ENCODE results near the gene ARHGAP15. TPM values are rescaled to one million over a fixed set of nuclear protein-coding genes. Genes with fewer than 3 reads are reported as not detected.

Gene ARHGAP15
- total RNA-seq, 1 donor from 2014 or later, result 9.1 TPM

DNA sequence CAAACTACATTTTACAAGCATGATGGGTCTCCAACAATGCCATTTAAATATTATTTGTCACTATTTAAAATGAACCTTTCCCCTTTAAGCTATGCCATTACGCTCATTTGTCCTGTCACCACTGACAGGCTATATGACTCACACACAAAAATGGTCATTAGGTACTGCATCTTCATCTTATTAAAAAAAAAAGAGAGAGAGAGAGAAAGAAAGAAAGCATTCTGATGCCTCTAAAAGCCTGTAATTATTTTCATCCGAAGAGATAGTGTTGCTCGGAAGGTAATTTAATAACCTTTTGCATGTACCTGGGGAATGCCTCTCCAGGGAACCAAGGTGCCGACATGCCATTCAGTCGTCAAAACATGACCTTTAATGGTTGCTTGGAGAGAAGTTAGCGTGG lies 226.7 kb downstream of the ARHGAP15 start:
- TF ChIP-seq POLR2AphosphoS5 (IDR thresholded peaks at IDR 0.05; ENCODE audit: insufficient read depth in 1 of 2, low read depth in 1 of 2), result no peak
- TF ChIP-seq, protein P1, sequence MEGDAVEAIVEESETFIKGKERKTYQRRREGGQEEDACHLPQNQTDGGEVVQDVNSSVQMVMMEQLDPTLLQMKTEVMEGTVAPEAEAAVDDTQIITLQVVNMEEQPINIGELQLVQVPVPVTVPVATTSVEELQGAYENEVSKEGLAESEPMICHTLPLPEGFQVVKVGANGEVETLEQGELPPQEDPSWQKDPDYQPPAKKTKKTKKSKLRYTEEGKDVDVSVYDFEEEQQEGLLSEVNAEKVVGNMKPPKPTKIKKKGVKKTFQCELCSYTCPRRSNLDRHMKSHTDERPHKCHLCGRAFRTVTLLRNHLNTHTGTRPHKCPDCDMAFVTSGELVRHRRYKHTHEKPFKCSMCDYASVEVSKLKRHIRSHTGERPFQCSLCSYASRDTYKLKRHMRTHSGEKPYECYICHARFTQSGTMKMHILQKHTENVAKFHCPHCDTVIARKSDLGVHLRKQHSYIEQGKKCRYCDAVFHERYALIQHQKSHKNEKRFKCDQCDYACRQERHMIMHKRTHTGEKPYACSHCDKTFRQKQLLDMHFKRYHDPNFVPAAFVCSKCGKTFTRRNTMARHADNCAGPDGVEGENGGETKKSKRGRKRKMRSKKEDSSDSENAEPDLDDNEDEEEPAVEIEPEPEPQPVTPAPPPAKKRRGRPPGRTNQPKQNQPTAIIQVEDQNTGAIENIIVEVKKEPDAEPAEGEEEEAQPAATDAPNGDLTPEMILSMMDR (IDR thresholded peaks at IDR 0.05), result no peak
- TF ChIP-seq POLR2A (IDR thresholded peaks at IDR 0.05), result no peak
- Histone ChIP-seq H3K9me3 (no peaks in the 10 kb centered on the region), H3K4me3 (no peak overlapping the region), H3K36me3 (no peaks in the 10 kb centered on the region), H3K27ac (no peak overlapping the region), H3K27me3 (no peaks in the 10 kb centered on the region), H3K4me1 (no peaks in the 10 kb centered on the region)
- intact Hi-C loops (cut with DNase I), result no loop called here
- no peak for DNase-seq (ENCODE audit: extremely low spot score in 2 of 2)

DNA sequence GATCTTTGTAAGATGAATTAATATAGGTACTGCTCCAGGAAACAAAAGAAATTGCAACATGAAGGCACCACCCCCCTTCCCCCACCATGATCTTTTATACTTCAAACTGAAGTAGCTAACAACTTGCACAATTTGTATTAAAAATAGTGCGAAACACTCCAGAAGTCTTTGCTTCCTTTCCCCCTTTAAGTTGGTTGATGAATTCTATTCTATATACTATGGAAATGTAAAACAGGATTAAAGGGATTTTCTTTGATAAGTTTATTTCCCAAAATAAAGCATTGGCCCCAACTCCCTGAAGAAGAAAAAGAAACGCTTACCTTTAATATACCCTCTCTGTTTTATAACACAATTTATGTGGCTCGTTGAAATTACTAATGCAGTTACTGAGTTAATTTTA lies 227.1 kb downstream of the ARHGAP15 start:
- H3K4me3 ChIP-seq, result no peak overlapping the region
- intact Hi-C loops (cut with DNase I), result no loop called here
- H3K9me3 ChIP-seq, result no peaks in the 10 kb centered on the region
- DNase-seq (ENCODE audit: extremely low spot score in 2 of 2), result no peak
- no peaks in the 10 kb centered on the region for H3K36me3 ChIP-seq
- H3K27ac ChIP-seq, result no peak overlapping the region
- H3K27me3 ChIP-seq, result no peaks in the 10 kb centered on the region
- no peaks in the 10 kb centered on the region for H3K4me1 ChIP-seq
- TF ChIP-seq, protein P1 (IDR thresholded peaks at IDR 0.05), result no peak
- TF ChIP-seq POLR2AphosphoS5 (IDR thresholded peaks at IDR 0.05; ENCODE audit: insufficient read depth in 1 of 2, low read depth in 1 of 2), result no peak
- TF ChIP-seq POLR2A (IDR thresholded peaks at IDR 0.05), result no peak

DNA sequence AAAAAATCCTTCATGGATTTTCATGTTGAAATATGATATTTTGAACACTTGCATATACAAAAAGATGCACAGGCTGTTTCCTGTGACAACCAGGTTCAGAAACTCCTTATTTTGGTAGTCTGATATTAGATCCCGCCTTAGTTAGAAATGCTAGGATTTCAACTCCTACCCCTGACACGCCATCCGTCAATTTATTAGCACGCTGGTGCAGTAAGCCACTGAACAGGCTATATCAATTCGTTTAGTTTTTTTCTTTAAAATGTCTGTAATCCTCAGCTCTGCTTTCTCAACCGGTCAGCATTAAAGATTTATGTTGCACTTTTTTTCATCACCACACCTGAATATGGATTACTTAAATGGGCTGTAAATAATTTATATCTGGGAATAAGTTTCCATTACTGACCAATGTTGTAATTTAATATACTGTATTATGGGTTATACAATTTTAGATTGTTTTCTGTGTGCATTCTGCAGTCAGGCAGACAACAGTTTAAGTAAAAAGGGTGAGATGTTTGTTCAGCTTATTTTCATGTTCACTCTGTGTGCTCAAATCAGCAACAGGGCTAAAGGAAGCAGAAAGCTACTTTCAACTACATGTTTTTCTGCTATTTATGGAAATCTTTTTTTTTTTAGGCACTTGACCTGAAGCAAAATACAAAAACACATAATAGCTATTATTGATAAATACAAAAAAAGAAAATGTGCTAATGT lies 227.7 kb downstream of the ARHGAP15 start:
- no peak overlapping the region for H3K4me3 ChIP-seq
- no peaks in the 10 kb centered on the region for H3K36me3 ChIP-seq
- no peaks in the 10 kb centered on the region for H3K9me3 ChIP-seq
- intact Hi-C loops (cut with DNase I), result no loop called here
- no peaks in the 10 kb centered on the region for H3K27me3 ChIP-seq
- DNase-seq (ENCODE audit: extremely low spot score in 2 of 2), result no peak
- H3K4me1 ChIP-seq, result no peaks in the 10 kb centered on the region
- no peak for TF ChIP-seq POLR2AphosphoS5 (IDR thresholded peaks at IDR 0.05; ENCODE audit: insufficient read depth in 1 of 2, low read depth in 1 of 2)
- TF ChIP-seq, protein P1 (IDR thresholded peaks at IDR 0.05), result no peak
- no peak for TF ChIP-seq POLR2A (IDR thresholded peaks at IDR 0.05)
- H3K27ac ChIP-seq, result no peak overlapping the region

DNA sequence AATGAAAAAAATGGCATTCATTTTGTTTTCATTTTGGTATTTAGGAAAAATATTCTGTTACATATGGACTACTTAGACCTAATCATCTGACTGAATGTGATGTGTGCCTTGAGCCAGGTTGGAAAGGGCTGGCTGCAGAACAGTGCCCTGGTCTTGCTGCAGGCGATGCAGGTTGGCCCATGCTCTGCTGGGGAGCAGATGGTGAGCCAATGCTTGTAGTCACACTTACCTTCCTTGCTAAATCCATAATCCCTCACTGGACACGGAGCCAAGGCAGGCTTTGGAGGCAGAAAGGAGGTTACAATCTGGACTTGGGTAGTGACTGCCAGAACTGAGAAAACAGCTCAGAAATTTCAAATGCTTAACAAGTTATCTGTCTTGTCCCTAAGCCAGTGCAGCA lies 228.7 kb downstream of the ARHGAP15 start:
- Histone ChIP-seq H3K27ac (no peak overlapping the region), H3K4me1 (no peaks in the 10 kb centered on the region), H3K27me3 (no peaks in the 10 kb centered on the region), H3K4me3 (no peak overlapping the region), H3K36me3 (no peaks in the 10 kb centered on the region), H3K9me3 (no peaks in the 10 kb centered on the region)
- TF ChIP-seq, protein P1 (IDR thresholded peaks at IDR 0.05), result no peak
- TF ChIP-seq POLR2AphosphoS5 (IDR thresholded peaks at IDR 0.05; ENCODE audit: insufficient read depth in 1 of 2, low read depth in 1 of 2), result no peak
- no peak for TF ChIP-seq POLR2A (IDR thresholded peaks at IDR 0.05)
- DNase-seq (ENCODE audit: extremely low spot score in 2 of 2), result no peak
- intact Hi-C loops (cut with DNase I), result no loop called here

DNA sequence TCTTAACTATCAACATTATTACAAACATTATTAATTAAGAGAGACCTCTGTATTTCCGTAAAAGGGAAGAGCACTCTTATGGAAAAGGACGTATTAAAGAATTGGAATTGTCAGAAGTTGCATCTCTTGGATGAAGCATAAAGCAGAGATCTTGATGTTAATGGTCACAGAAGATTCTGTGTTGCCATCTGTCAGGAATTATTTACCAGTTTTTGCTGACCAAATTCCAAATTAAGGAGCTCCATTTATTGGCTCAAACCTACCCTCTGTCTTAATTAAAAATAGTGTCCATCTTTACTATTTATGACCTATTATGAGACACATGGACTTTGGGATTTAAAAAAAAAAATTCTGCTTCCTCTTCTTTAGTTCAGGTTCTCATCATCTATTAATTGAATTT lies 232.1 kb downstream of the ARHGAP15 start:
- Histone ChIP-seq H3K4me1 (no peaks in the 10 kb centered on the region), H3K27me3 (no peaks in the 10 kb centered on the region), H3K27ac (no peak overlapping the region), H3K9me3 (no peaks in the 10 kb centered on the region), H3K36me3 (no peaks in the 10 kb centered on the region), H3K4me3 (no peak overlapping the region)
- TF ChIP-seq POLR2AphosphoS5 (IDR thresholded peaks at IDR 0.05; ENCODE audit: insufficient read depth in 1 of 2, low read depth in 1 of 2) (no peak), POLR2A (IDR thresholded peaks at IDR 0.05) (no peak)
- TF ChIP-seq, protein P1 (IDR thresholded peaks at IDR 0.05), result no peak
- intact Hi-C loops (cut with DNase I), result no loop called here
- no peak for DNase-seq (ENCODE audit: extremely low spot score in 2 of 2)

Measured in vagina (tissue), 2 donors.